IPS-18a (cell line): Measurements from ENCODE around the gene YTHDF1.
"Not testable (repeated sequence)": the region's sequence is repeated elsewhere in the genome, so short reads cannot be mapped to it uniquely, and the experiment has no call there.

Experiments
- H3K27ac ChIP-seq: one replicate; pipeline ENCODE4 v1.5.1; 2013; ENCODE audit warnings: low read length
- H3K27me3 ChIP-seq: one replicate; pipeline ENCODE4 v1.6.1; 2013; ENCODE audit warnings: mild to moderate bottlenecking, low read length; ENCODE audit not compliant: control insufficient read depth, insufficient read depth
- H3K36me3 ChIP-seq: one replicate; pipeline ENCODE4 v1.6.1; 2013; ENCODE audit warnings: low read depth, low read length; ENCODE audit not compliant: control insufficient read depth
- H3K4me1 ChIP-seq: one replicate; pipeline ENCODE4 v1.6.1; 2013; ENCODE audit warnings: low read depth, low read length; ENCODE audit not compliant: control insufficient read depth
- H3K4me3 ChIP-seq: one replicate; pipeline ENCODE4 v1.5.1; 2013; ENCODE audit warnings: low read length
- H3K9ac ChIP-seq: one replicate; pipeline ENCODE4 v1.6.1; 2013; ENCODE audit warnings: mild to moderate bottlenecking, low read length, moderate library complexity
- H3K9me3 ChIP-seq: one replicate; pipeline ENCODE4 v1.6.1; 2013; ENCODE audit warnings: low read depth, low read length; ENCODE audit not compliant: control insufficient read depth

YTHDF1 gene

DNA sequence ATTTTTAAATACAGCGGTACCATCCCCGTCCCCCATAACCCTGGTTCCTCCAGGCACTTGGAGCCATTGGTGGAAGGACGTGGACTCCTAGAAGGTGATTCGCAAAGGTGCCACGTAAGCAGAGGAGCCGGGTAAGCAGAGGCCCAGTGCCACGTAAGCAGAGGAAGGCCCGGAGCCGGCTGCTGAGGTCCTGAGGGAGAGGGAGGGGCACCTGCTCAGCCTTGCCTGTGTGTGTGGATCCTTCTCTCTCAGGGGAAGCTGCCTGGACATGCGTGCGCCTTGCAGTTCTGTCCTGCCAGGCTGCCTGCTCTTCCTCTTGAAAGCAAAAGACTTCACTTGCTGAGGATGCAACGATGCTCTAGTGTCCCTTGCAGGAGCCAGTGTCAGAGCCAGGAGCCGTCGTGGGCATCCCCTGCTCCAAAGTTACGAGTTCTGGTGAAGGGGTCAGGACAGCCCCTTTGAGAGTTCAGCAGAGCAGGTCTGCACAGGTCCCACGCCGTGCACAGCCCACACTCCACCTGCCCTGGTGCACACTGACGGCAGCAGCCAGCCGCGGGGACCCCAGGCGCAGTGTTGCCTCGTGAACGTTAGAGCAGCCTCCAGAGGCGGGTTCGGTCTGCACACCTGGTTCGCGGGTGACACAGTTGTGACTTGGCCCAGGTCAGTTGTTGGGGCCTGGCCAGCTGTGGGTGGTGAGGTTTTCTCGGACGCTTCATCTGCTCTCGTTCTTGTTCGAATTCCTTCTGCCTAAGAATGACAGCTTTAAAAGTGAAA, 40.2 kb upstream of the YTHDF1 start:
- Histone ChIP-seq H3K4me1 (peaks cover 13% of the 10 kb centered on the region), H3K9ac (no peak overlapping the region), H3K36me3 (no peaks in the 10 kb centered on the region), H3K27ac (no peak overlapping the region), H3K4me3 (no peak overlapping the region), H3K27me3 (peaks cover 39% of the 10 kb centered on the region), H3K9me3 (no peaks in the 10 kb centered on the region)

DNA sequence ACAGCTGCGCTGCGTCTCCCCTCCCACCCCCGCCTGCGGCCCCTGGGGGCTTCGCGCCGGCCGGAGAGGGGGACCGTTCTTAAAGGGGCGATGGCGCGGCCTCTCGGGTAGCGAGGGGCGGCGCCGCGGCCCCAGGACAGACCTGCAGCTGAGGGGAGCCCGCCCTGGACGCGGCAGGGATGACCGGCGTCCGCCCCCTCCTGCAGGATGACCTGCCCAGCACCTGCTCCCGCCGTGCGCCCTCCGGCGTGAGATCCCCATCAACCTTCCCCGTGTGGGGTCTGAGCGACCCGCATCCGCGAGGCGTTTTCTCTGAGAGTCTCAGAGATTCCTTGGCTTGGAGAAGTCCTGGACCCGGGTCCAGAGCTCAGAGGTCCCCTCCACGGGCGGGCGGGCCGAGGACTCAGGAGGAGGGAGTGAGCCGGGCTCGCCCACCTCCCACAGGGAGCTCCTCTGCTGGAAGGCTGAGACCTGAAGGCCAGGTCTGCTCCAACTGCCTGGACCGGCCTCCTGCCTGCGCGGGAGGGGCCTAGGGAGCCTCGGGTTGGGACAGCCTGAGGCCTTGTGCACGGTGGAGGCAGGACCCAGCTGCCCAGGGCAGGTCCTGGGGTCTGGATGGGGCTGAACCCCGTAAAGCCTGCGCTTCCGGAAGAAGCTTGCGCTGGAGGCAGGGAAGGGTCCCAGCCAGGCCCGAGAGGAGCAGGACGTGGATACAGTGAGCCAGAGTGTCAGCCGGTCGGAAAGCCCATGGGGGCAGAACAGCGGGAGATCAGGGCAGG, 38.9 kb upstream of the YTHDF1 start:
- H3K36me3 ChIP-seq, result no peaks in the 10 kb centered on the region
- peaks cover 39% of the 10 kb centered on the region for H3K27me3 ChIP-seq
- no peak overlapping the region for H3K9ac ChIP-seq
- peaks cover 13% of the 10 kb centered on the region for H3K4me1 ChIP-seq
- peak overlapping the region; percentile 53 for H3K4me3 ChIP-seq
- H3K27ac ChIP-seq, result no peak overlapping the region
- no peaks in the 10 kb centered on the region for H3K9me3 ChIP-seq

DNA sequence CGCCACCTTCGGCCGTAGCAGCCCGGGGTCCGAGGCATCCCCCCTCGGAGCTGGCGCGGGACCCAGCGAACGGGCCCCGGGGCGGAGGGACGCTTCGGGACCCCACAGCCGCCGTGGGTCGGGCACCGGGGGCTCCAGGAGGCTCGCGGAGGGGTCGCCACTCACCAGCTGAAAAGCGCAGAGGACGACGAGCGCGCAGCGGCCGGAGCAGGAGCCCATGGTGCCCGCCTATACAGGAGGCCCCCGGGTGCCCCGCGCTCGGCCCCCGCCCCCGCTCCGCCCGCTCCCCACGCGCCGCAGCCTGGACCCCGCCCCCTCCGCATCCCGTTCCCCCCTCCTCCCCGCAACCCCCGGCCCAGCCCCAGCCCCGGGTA, 38.3 kb upstream of the YTHDF1 start, which contains the start of gene NKAIN4:
TSS of gene NKAIN4 (minus strand) at position 232 of the 374 bp plus-strand sequence. CDS start at position 219, 13 bp downstream.
- H3K4me1 ChIP-seq, result peaks cover 13% of the 10 kb centered on the region

DNA sequence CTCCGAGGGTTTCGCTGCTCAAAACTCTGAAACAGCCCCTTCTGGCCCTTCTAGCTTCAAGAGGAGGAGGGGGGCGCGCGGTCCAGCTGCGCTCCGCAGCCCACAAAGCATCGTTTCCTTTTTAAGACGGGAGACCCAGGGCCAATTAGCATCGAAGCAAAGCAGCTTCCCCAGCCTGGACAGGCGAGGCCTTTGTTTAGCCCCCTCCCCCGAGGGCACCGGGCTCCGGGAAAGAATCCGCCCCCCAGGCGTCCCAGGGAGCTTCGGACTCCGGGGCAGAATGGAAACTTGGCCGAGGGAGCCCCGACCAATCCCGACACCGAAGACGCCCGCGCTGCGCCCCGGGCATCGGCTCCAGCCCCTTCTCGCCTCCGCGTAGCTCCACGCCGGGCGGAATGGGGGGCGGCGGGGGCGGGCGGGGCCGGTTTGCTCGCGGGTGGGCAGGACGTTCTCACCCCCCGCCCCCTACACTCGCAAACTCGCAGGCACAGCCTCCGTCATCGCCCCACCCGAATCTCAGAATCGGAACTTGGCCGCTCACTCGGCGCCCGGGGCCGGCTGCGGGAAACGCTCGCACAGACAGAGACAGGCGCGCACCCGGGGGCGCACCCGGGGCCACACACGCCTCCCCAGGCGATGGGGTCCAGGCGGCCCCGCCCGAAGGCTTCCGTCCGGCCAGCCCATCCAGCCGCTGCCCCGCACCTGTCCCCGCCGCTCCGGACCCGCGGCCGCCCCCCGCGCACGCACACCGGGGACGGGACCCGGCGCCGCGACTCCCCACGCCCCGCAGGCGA, 37.7 kb upstream of the YTHDF1 start:
- H3K4me1 ChIP-seq, result peaks cover 13% of the 10 kb centered on the region
- H3K4me3 ChIP-seq, result peak overlapping the region; percentile 53
- no peak overlapping the region for H3K9ac ChIP-seq
- no peak overlapping the region for H3K27ac ChIP-seq
- no peaks in the 10 kb centered on the region for H3K36me3 ChIP-seq
- H3K9me3 ChIP-seq, result no peaks in the 10 kb centered on the region
- H3K27me3 ChIP-seq, result peaks cover 39% of the 10 kb centered on the region

More for the DNA sequence above, 38.3 kb upstream of the YTHDF1 start, which contains the start of gene NKAIN4:
- Histone ChIP-seq H3K4me3 (peak within 1 kb of the TSS; percentile 53), H3K9me3 (no peaks in the 10 kb centered on the region), H3K9ac (no peak within 1 kb of the TSS), H3K27ac (no peak within 1 kb of the TSS), H3K27me3 (peaks cover 39% of the 10 kb centered on the region), H3K36me3 (no peaks in the 10 kb centered on the region)

DNA sequence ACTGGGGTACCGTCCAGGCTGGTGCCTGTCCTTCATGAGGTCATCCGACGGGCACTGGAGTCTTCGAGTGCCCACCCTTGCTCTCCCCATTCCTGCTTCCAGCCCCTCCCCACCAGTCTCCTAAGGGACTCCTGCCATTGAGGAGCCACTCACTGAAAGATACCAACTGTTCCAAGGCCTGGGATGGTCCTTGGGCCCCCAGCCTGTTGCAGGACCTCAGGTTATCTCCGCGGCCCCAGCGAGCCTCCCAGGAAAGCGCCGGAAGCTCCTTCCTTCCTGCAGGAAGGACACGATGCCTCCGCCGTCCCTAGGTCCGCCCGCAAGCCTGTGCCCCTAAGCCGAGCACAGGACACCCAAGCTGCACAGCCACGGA, 37.1 kb upstream of the YTHDF1 start:
- Histone ChIP-seq H3K27me3 (peaks cover 39% of the 10 kb centered on the region), H3K4me1 (peaks cover 16% of the 10 kb centered on the region), H3K9ac (no peak overlapping the region), H3K36me3 (no peaks in the 10 kb centered on the region), H3K4me3 (peak overlapping the region; percentile 53), H3K27ac (no peak overlapping the region), H3K9me3 (no peaks in the 10 kb centered on the region)

DNA sequence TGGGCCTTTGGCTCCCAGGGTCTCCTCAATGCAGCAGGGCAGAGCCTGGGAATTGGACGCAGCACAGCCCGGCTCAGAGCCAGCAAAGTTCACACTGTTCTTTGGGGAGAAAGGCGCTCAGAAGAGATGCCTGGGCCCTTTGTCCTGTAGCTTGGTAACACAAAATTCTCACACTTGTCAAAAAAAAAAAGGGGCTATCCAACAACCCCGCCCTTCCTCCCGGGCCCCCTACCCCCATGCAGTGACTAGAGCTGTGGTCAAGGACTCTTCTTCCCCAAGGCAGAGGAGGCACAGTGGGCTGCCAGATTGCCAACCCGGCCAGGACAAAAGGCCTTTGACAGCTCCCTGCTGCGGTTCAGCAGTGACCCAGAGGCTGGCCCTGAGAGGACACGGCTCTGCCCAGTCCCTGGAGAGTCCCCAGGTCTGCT, 36.4 kb upstream of the YTHDF1 start:
- no peaks in the 10 kb centered on the region for H3K9me3 ChIP-seq
- H3K4me1 ChIP-seq, result peaks cover 16% of the 10 kb centered on the region
- no peaks in the 10 kb centered on the region for H3K36me3 ChIP-seq
- no peak overlapping the region for H3K9ac ChIP-seq
- H3K4me3 ChIP-seq, result no peak overlapping the region
- H3K27ac ChIP-seq, result no peak overlapping the region
- peaks cover 39% of the 10 kb centered on the region for H3K27me3 ChIP-seq

DNA sequence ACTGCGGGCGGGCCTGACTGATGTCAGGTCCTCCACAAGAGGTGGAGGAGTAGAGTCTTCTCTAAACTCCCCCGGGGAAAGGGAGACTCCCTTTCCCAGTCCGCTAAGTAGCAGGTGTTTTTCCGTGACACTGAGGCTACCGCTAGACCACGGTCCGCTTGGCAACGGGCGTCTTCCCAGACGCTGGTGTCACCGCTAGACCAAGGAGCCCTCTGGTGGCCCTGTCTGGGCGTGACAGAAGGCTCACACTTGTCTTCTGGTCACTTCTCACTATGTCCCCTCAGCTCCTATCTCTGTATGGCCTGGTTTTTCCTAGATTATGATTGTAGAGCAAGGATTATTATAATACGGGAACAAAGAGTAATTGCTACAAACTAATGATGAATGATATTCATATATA, 35.4 kb upstream of the YTHDF1 start:
- H3K9ac ChIP-seq, H3K9me3 ChIP-seq, H3K36me3 ChIP-seq, H3K27ac ChIP-seq, H3K4me3 ChIP-seq: not testable (repeated sequence)
- peaks cover 21% of the 10 kb centered on the region for H3K4me1 ChIP-seq
- H3K27me3 ChIP-seq, result peaks cover 40% of the 10 kb centered on the region

DNA sequence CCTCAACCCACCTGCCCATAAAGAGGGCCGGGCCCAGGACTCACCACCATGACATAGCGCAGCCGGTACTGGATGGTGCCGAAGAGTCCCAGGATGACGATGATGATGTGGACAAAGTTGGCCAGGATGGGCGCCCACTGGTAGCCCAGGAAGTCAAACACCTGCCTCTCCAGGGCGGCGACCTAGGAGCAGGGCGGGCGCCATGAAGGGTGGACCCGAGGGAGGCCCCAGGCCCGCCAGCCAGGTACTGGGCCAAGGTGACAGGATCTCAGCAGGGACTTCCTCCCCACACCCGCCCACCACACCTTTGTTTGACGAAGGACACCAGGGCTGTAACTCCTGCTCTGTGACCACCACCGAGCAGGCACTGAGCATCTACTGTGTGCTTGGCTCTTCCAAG, 34.0 kb upstream of the YTHDF1 start:
- peaks cover 26% of the 10 kb centered on the region for H3K27me3 ChIP-seq
- peaks cover 15% of the 10 kb centered on the region for H3K4me1 ChIP-seq
- no peaks in the 10 kb centered on the region for H3K9me3 ChIP-seq
- no peak overlapping the region for H3K27ac ChIP-seq
- no peak overlapping the region for H3K4me3 ChIP-seq
- H3K36me3 ChIP-seq, result no peaks in the 10 kb centered on the region
- H3K9ac ChIP-seq, result no peak overlapping the region

DNA sequence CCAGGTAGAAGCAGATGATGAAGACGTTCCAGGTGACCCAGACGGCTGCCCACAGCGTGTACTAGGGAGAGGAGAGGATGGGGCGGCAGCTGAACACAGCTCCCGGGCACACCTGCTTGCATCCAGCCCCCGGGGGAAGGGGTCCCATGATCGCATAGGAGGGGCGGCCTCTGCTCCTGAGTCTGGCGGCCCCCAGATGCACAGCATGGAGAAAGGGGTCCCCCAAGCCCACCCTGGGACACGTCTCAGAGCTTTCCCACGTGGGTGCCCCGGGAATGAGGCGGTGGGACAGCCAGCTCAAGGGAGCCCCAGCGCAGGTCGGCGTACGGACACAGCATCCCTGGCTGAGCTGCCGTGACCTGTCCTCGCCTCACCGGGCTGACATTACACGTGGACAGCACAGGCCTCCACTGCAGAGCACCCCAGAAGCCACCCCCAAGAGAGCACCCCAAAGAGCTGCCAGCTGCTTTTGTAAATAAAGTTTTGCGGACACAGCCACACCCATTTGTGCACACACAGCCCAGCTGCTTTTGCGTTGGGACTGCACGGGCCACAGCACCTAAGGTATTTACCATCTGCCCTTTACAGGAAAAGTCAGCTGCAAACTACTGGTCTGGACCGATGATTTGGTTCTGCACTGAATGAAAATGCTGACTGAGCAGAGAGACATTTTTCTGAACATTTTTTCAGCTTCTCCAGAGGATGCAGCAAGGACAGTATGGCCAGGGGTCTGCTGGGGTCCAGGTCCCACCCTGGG, 33.1 kb upstream of the YTHDF1 start:
- H3K27me3 ChIP-seq, result peaks cover 22% of the 10 kb centered on the region
- H3K36me3 ChIP-seq, result no peaks in the 10 kb centered on the region
- H3K4me1 ChIP-seq, result peaks cover 12% of the 10 kb centered on the region

DNA sequence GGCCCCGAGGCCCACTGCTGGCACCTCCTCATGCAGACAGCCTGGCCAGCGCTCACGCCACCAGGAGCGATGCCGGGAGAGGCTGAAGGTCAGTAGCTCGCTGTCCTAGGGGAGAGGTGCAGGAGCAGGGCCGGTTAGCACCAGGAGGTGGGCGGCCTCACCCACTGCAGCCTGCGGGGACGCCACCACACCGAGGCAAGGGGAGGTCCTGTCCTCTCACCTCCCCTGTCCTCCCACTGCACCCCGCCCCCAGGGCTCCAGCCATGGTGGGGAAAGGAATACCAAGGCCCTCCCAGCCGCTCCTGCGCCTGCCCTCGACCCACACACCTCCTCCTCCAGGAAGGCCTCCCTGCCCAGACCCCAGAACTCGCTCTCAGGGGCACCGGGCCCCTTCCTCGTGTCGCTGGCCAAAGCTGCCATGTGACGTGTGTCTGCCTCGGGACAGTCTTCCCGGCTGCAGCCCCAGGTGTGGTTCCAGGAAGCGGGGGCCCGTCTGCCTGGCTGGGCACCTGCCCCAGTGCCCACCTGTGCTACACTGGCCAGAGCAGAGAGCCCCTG, 31.8 kb upstream of the YTHDF1 start:
- Histone ChIP-seq H3K36me3 (no peaks in the 10 kb centered on the region), H3K27ac (no peak overlapping the region), H3K9ac (no peak overlapping the region), H3K4me3 (no peak overlapping the region), H3K9me3 (no peaks in the 10 kb centered on the region), H3K4me1 (peaks cover 8% of the 10 kb centered on the region), H3K27me3 (peaks cover 14% of the 10 kb centered on the region)

More for the DNA sequence above, 33.1 kb upstream of the YTHDF1 start:
- H3K27ac ChIP-seq, result no peak overlapping the region
- no peak overlapping the region for H3K9ac ChIP-seq
- no peaks in the 10 kb centered on the region for H3K9me3 ChIP-seq
- no peak overlapping the region for H3K4me3 ChIP-seq
